GM19452 (cell line): ENCODE results near the gene TGFBR2.

Source experiments
- ATAC-seq: cut with Tn5 transposase; IDR thresholded peaks from one replicate; pipeline ENCODE4 v1.9.1; 2021; ENCODE audit not compliant: unreplicated experiment

TGFBR2 gene

DNA sequence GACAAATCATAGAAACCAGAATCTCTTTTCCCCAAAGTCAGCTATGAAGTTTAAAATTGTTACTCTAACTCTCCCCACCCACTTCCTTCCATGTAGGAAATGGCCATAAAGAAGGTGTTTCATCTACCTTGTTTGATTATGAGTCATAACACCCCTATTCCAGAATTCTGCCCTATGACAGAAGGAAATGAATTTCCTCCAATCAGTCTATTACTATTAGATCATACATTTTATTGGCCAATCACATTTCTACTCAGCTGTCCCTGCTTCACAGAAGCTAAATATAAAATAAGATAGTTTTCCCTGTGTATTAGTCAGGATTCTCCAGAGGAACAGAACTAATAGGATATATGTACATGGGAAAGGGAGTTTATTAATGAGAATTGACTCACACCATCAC is 102.1 kb downstream of the TGFBR2 start:
- ATAC-seq, result no peak

GRCh38 chr3:30710017-30710416 is 103.6 kb downstream of the TGFBR2 start:
- no peak for ATAC-seq

DNA sequence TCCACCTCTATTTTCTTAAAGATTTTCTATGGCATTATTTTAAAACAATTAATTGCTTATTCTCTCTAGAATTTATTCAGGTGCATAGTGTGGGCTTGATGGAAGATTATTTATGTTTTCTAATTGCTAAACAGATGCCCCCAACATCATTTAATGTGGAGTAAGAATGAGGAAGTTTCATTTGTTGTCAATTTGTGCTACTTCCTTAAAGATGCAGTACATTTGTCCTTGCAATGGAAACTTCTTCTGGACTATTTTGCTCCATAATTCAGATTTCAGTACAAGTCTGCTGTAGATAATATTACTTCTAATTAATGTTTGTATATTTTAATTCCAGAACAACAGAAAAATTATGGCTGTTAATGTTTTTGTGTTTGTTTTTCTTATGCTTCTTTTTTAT is 104.8 kb downstream of the TGFBR2 start:
- ATAC-seq, result no peak

DNA sequence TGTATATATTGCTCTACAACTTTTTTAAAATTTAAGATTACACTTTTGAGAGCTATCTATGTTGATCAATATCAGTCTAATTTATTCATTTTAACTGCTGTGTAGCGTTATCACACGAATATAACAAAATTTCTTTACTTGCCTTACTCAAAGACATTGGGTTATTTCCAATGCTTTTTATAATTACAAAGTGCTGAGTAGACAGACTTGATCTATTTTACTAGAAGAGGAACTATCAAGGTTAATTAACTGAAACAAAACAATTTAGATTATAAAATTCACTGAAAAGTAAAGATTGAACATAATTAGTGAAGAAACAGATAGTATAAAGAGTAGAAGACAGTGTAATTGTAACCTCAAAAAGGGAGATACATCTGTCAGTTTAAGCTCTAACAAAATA is 105.5 kb downstream of the TGFBR2 start:
- no peak for ATAC-seq

- no peak for ATAC-seq
Observed at GRCh38 chr3:30712991-30713390, 106.6 kb downstream of the TGFBR2 start.

DNA sequence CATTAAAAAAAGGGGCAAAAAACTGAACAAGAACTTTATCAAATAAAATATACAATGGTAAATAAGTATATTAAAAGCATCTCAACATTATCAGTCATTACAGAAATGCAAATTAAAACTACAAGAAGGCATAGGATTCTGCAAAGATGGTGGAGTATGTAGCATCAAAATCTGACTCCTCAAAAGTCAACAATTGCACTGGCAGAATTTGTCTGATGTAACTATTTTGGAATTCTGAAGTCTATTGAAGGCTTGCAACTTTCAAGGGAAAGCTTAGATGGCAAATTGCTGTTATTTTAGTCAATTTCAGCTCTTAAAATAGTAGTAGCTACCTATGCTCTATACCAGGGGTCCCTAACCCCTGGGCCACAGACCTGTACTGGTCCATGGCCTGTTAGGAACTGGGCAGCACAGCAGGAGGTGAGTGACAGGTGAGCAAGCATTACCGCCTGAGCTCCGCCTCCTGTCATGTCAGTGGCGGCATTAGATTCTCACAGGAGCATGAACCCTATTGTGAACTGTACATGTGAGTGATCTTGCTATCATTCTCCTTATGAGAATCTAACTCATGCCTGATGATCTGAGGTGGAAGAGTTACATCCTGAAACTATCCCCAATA is 107.6 kb downstream of the TGFBR2 start:
- no peak for ATAC-seq

- ATAC-seq, result no peak
Observed at GRCh38 chr3:30719536-30719935, 113.1 kb downstream of the TGFBR2 start.

- ATAC-seq, result no peak
Observed at GRCh38 chr3:30720586-30721313, 114.3 kb downstream of the TGFBR2 start.

DNA sequence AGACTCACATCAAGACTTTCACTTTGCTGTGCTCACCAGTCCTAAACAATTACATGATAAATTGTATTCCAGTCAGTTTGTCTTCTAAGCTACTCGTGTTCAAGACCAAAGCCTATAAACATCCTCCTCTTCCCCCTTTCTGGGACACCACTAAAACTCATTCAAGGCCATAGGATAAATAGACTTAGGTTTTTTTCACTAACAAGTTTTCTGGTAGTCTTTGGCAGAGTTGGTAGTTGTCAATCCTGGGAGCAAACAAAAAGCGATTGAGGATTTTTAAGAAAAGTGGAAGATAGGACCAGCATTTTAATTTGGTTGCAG is 114.9 kb downstream of the TGFBR2 start:
- no peak for ATAC-seq

- no peak for ATAC-seq
Observed at GRCh38 chr3:30723211-30723610, 116.8 kb downstream of the TGFBR2 start.

- ATAC-seq, result no peak
Observed at GRCh38 chr3:30724863-30725262, 118.5 kb downstream of the TGFBR2 start.

GRCh38 chr3:30728143-30728542 is 121.7 kb downstream of the TGFBR2 start:
- no peak for ATAC-seq

DNA sequence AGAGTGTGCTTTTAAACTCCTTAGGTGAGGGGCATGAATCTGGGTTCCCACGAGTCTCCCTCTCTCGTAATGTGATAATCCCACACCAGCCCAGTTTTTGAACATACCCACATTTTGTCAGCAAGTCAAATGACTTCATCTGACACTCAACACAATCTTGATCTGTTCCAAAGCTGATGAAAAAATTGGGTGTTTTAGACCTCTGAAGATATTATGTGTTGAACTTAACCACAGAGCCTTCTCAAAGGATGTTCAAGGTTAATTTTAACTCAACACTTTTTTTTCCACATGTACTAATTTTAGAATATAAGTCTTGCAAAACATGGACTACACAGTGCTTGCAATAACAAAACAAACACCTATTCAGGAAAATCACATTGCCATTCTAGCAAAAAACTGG is 123.1 kb downstream of the TGFBR2 start:
- no peak for ATAC-seq

DNA sequence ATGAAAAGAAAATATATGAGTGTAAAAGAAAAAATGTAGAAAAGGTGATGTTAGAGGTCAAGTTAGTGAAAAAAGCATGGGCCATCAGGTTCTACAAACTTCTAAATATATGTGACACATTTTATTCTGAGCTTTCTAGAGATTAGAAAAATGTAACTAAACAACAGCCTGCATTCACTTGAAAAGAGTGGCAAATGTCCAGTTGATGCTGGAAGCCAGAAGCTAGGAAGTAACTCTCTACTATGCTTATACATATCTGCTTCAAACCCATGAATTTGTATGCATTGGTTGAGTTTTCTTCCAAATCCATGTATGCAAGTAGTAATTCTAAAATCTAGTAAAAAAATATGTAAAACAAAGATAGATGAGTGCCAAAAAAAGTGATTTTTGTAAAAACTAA is 123.5 kb downstream of the TGFBR2 start:
- no peak for ATAC-seq

DNA sequence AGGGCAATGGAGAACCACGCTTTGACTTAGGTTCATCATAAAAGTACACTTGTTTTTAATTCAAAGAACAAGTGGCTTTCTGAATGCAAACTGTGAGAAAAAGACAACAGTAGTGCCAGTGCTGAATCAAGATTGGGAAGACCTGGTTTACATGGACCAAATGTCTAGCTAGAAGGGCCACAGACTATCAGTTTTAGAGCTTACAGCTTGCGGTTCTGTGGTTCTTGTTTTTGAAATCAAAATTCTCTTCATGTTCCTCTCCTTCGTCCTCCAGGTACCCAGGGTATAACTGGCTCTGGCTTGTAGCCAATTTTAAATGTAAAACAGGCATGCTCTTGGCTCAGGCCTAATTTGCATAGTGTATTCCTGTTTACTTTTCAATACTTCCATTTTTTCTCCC is 124.6 kb downstream of the TGFBR2 start:
- no peak for ATAC-seq

DNA sequence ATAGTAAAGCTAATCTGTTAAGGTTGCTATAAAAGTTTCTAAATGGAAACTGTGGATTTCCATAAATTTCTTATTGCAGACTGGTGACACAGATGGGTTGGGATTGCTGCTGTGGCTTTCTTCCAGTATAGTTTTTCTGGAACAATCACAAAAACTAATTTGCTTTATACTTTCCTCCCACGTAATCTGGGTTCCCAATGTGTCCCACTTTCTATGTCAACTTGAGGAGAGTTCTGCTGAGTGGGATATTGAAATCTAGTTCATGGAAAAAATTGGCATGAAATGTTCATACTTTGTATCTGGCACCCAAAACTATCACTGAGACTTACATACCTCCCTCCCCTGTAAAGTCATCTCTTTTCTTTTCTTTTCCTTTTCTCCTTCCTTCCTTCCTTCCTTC is 126.8 kb downstream of the TGFBR2 start:
- ATAC-seq, result no peak

DNA sequence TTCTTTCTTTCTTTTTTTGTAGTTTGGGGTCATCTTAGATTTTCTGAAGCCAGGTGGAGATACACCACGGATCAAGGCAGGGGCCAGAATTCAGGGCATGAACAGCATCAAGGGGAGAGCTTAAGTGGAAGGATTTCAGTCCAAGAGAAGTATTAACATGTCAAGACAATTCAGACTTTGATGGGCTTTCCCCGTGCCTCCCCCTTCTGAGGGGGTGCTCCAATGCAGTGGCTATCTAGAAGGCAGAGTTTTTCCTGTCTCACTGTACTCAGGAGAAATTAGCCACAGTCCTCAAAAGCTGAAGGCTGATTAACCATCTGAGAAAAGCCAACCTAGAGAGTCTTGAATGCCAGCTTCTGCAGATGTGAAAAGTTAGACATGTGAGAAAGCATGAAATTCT is 127.3 kb downstream of the TGFBR2 start:
- ATAC-seq, result no peak

DNA sequence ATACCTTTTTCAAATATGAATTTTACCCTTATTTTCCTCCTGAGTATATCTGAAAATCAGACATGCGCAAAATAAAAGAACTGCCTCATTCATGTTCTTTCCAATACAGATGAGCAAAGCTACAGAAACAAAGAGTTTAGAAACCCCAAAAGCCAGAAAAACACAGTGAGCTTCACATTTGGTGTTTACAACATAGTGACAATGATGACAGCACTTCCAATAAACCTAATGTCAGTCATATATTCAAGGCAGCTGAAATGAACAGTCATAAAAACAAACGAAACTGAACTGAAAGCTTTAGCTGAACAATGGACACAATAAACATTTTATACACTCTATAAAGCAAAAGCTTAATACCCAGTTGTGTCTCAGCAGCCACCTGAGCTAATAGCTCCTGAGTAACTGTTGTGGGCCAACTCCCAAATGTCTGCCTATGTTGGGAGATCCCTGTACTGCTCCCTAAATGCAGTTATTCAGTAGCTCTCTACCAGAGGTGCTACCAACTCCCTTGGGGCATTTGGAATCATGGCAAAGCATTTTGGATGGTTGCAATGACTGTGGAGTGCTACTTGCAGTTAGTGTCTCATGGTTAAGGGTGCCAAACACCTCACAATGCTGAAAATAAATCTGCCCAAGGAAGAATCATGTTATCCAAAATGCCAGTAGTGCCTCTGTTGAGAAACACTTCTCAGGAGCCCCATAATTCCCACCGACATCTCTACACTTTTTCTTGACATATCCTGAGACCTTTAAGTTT is 131.5 kb downstream of the TGFBR2 start:
- ATAC-seq, result no peak

DNA sequence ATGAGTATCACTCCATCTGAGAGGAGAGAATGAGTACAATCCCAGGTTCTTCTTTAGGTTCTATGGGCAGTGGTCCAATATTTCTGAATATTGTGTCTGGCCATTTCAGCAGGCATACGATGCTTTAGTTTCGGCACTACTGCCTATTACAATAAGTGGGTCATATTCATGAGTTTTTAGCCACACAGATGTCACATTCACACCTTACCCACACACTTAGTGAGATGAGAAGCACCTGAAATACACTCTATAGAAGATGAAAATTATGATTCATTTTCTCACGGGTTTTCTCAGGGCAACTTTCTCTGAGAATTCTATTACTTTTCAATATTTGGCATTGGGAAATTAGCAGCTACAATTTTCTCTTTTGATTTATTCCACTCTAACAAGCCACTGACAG is 132.2 kb downstream of the TGFBR2 start:
- no peak for ATAC-seq

GRCh38 chr3:30741889-30742288 is 135.5 kb downstream of the TGFBR2 start:
- no peak for ATAC-seq

- no peak for ATAC-seq
Observed at GRCh38 chr3:30742796-30743619, 136.6 kb downstream of the TGFBR2 start.
